Measurements from ENCODE around the gene ARL8B.
"Not testable (repeated sequence)": the region's sequence is repeated elsewhere in the genome, so short reads cannot be mapped to it uniquely, and the experiment has no call there.

Gene ARL8B

GRCh38 chr3:5122030-5122740 is at the start of gene ARL8B:
Gene ARL8B (plus strand): TSS chr3:5122292. CDS start chr3:5122466, 174 bp downstream.
- peak; percentile 78 to 85 for DNase-seq

- no peak for DNase-seq
Observed at GRCh38 chr3:5073374-5074085, 48.6 kb upstream of the ARL8B start.

DNA sequence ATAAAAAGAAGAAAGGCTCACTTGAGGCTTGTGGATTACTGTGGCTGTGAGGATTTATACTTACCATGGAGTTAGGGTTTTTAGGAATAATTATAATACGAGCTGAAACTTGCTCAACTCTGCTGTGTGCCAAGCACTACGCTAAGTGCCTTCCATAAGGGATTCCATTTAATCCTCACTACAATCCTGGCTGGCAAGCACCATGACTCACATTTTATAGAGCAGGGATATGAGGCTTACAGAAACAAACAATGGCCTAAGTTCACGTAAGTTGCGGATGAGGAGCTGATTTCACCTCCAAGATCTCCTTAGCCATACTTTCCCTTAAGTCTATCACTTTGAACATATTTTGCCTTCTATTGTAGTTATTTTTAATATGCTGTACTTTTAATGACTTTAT is 43.9 kb upstream of the ARL8B start:
- DNase-seq, result no peak

DNA sequence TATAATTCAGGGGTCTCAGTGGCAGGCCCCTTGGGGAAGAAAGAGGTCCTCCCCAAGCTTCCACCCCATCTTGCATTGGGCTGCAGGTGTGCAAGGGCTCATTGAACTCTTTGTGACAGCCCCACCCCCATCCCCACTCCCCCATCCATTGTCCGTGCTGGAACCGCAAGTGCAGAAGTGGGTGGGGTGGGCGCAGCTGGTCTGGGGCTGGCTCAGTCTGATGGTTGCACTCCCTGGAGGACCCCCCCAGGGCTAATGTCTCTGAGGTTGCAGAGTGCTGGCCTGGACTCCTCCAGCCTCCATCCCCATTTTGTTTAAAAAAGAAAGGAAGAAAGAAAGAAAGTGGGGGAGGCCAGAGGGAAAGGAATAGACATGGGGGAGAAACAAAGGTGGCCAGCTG is 42.3 kb upstream of the ARL8B start:
- no peak for DNase-seq

- DNase-seq, result no peak
Observed at GRCh38 chr3:5080779-5081550, 41.1 kb upstream of the ARL8B start.

DNA sequence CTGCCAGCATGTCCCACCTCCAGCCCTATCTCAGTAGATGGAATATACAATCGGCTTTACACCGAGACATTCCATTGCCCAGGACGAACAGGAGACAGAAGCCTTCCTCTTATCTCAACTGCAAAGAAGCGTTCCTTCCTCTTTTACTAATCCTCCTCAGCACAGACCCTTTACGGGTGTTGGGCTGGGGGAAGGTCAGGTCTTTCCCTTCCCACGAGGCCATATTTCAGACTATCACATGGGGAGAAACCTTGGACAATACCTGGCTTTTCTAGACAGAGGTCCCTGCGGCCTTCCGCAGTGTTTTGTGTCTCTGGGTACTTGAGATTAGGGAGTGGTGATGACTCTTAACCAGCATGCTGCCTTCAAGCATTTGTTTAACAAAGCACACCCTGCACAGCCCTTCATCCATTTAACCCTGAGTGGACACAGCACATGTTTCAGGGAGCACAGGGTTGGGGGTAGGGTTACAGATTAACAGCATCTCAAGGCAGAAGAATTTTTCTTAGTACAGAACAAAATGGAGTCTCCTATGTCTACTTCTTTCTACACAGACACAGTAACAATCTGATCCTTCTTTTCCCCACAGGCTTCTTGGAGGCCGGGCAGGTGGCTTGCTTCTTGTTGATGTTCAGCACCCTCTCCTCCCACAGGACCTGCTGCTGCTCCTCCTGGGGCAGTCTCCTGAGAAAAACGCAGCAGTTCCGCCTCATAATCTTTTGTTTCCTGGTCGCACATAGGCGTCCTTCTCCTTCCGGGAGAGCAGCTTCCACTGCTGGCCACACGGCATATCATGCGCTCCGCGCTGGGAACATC is 39.9 kb upstream of the ARL8B start:
- peak; percentile 32 to 36 for DNase-seq

DNA sequence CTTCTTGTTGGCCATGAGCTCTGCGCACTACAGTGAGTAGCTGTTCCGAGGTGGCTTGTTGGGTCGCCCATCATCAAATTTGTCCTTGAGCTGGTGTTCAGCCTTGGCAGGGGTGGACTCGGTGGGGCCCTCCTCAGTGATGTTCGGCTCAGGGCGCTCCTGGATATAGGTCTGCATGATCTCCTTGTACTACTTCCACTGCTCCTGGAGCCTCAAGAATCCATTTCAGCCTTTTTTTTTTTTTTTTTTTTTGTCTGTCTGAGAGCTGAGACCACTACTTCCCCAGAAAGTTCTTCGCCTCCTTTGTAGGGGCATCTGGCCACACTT is 39.3 kb upstream of the ARL8B start:
- no peak for DNase-seq

DNA sequence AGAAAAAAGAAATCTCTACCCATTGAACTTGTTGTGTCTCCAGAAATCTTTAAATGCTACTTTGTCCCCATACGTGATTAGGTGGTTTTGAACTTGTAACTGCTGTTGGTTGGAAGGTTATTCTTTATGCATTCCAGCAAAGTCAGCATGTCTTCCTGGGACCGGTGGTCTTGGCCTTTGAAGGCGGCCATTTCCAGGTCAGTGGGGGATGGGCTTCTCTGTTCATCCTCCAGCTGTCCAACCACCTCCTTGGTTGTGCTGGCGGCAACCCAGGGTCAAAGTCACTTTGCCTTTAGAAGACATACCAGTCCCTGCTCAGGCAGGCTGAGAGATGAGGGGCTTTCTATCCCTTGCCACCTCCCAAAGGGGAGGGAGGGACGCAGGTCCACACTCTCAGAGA is 37.9 kb upstream of the ARL8B start:
- DNase-seq, result no peak

GRCh38 chr3:5086708-5087107 is 35.4 kb upstream of the ARL8B start:
- DNase-seq, result no peak

DNA sequence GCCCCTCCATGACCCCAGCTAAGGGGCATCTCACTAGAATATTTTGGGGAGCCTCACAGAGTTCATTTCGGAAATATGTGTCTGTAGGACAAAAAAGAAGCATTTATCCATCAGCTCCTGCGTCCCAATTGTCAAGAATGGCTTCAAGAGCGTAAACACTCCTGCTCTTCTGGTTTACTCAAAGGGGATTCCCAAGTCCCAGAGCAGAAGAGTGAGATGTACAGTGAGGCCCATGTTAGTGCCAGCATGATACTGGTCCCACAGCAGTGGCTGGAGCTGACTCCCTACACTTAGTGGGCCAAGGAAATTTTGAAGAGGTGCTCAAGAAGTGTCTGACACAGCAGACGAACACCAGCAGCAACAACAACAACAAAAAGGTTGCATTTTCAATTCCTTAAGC is 34.9 kb upstream of the ARL8B start:
- DNase-seq, result no peak

DNA sequence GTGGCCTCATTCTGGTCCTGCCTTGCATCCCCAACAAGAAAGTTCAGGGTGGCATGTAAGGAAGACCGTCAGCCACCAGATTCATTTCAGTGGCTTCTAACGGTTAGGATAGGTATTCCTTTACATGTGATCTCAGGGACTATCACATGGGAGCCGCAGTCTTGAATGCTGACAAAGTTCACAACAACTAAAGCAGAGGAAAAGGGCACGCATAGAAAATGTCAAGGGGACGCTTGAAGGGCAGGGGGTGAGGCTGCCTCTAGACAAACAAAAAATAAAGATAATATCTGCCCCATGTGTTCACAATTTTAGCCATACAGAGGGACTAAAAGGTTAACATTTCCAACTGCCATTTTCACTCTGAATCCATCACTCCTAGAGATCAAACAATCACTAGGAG is 31.9 kb upstream of the ARL8B start:
- no peak for DNase-seq

- no peak for DNase-seq
Observed at GRCh38 chr3:5092018-5092417, 30.1 kb upstream of the ARL8B start.

- DNase-seq, result no peak
Observed at GRCh38 chr3:5093731-5094130, 28.4 kb upstream of the ARL8B start.

GRCh38 chr3:5095886-5096285 is 26.2 kb upstream of the ARL8B start:
- DNase-seq, result no peak

DNA sequence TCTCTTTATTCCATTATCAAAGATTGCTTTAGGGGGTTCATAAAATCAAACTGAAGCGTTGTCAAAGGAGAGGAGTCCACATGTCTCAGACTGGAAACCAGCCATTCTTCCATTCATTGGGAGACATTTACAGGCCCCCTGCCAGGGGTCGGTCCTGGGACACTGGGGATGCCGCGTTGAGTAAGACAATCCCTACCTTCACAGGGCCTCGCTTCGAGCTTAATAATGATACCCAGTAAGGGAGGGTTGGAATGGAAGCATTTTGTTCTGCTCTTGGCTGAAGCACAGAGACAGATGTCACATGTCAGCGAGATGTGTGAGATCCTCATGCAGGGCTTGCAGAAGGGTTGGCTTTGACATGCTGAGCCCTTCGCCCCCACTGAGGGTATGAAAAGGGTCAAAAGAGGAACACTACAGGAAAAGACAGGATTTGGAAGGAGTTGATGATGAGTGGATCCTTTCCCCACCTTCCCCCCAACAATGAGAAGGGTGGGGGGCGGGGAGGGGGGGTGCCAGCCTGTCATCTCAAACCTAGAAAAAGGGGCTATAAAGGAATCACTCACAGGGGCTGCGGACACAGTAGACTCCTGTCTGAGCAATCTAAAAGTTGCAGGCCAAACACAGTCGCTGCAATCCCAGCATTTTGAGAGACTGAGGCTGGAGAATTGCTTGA is 25.6 kb upstream of the ARL8B start:
- no peak for DNase-seq

- no peak for DNase-seq
Observed at GRCh38 chr3:5098346-5098745, 23.7 kb upstream of the ARL8B start.

GRCh38 chr3:5102532-5102931 is 19.6 kb upstream of the ARL8B start:
- no peak for DNase-seq

DNA sequence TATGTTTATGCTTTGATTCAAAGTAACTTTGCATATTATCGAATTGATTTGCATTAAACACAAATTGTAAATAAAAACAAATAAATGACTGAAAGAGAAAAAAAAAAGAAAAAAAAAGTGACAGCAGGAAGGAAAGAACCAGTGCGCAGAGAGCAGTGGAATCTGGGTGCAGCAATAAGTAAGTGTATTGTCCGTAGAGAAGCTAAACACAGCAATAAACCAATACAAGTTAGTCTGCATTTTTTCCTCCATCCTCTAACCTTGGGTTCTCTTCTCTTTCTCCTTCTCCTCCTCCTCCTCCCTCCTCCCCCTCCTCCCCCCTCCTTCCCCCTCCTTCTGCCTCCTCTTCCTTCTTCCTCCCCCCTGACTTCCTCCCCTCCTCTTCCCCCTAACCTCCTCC is 18.3 kb upstream of the ARL8B start:
- DNase-seq, result no peak

- DNase-seq, result no peak
Observed at GRCh38 chr3:5105050-5105449, 17.0 kb upstream of the ARL8B start.

DNA sequence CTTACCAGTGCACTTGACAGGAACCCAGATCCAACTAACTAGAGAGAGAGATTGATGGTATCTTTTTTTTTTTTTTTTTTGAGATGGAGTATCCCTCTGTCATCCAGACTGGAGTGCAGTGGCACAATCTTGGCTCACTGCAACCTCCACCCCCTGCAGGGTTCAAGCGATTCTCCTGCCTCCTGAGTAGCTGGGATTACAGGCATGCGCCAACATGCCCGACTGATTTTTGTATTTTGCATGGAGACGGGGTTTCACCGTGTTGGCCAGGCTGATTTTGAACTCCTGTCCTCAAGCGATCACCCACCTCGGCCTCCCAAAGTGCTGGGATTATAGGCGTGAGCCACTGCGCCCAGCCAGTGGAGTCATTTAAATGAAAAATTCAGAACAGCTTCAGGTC is 15.7 kb upstream of the ARL8B start:
- DNase-seq, result not testable (repeated sequence)

GRCh38 chr3:5106933-5107334 is 15.2 kb upstream of the ARL8B start:
- DNase-seq, result not testable (repeated sequence)

- no peak for DNase-seq
Observed at GRCh38 chr3:5110337-5110736, 11.8 kb upstream of the ARL8B start.

DNA sequence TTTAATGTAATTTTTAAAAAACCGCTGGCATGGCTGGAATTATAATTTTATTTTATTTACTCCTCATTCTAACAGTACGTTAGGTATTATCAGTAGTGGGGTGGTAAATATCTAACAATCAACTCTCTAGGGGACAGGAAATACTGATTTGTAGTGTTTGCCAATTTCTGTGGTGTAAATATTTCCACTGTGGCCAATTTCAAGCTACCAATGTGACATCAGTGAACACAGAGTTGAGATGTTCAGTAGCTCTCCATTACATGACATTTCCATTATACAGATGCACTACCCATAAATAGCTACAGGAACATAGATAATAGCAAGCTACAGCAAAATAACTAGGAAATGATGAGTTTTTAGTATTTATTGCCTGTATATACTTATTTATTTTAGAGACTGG is 10.0 kb upstream of the ARL8B start:
- no peak for DNase-seq
